ENCODE data around the gene LGSN.
A peak's percentile ranks its signal among the peaks of the same experiment; 100 is the strongest.

LGSN gene

GRCh38 chr6:63307581-63308246 lies 12.1 kb downstream of the LGSN start:
- no peak overlapping the region for H3K4me3 ChIP-seq (ENCODE audit: low read length)

GRCh38 chr6:63306420-63306819 lies 13.4 kb downstream of the LGSN start:
- Histone ChIP-seq H3K9me2 (replicated peaks; ENCODE audit: control insufficient read depth, low read length) (no peaks in the 10 kb centered on the region), H3K4me3 (ENCODE audit: low read length) (no peak overlapping the region), H3K4me2 (ENCODE audit: low read length) (no peak overlapping the region), H3K27ac (ENCODE audit: low read depth, low read length) (no peak overlapping the region), H3K27me3 (ENCODE audit: control insufficient read depth, low read length) (no peaks in the 10 kb centered on the region), H3F3A (ENCODE audit: control insufficient read depth, insufficient read depth) (no peaks in the 10 kb centered on the region), H3K9me3 (ENCODE audit: control insufficient read depth, insufficient read depth, low read length) (no peaks in the 10 kb centered on the region), H3K79me2 (ENCODE audit: control insufficient read depth, low read length) (no peaks in the 10 kb centered on the region), H3K36me3 (ENCODE audit: control insufficient read depth, low read length) (no peaks in the 10 kb centered on the region), H3K4me1 (ENCODE audit: control insufficient read depth, low read length) (no peaks in the 10 kb centered on the region), H4K20me1 (ENCODE audit: control insufficient read depth, insufficient read depth, low read depth, low read length) (no peaks in the 10 kb centered on the region)
- TF ChIP-seq EZH2phosphoT487 (IDR thresholded peaks at IDR 0.05; ENCODE audit: borderline replicate concordance, low read length) (no peak), CTCF (IDR thresholded peaks at IDR 0.05; ENCODE audit: low read depth, low read length, poor library complexity, severe bottlenecking) (no peak)

More at GRCh38 chr6:63307581-63308246, 12.1 kb downstream of the LGSN start:
- H3K9me3 ChIP-seq (ENCODE audit: control insufficient read depth, insufficient read depth, low read length), result no peaks in the 10 kb centered on the region
- H3K36me3 ChIP-seq (ENCODE audit: control insufficient read depth, low read length), result no peaks in the 10 kb centered on the region
- no peaks in the 10 kb centered on the region for H4K20me1 ChIP-seq (ENCODE audit: control insufficient read depth, insufficient read depth, low read depth, low read length)
- no peaks in the 10 kb centered on the region for H3K27me3 ChIP-seq (ENCODE audit: control insufficient read depth, low read length)
- no peaks in the 10 kb centered on the region for H3K4me1 ChIP-seq (ENCODE audit: control insufficient read depth, low read length)
- no peaks in the 10 kb centered on the region for H3K79me2 ChIP-seq (ENCODE audit: control insufficient read depth, low read length)
- TF ChIP-seq CTCF (IDR thresholded peaks at IDR 0.05; ENCODE audit: low read depth, low read length, poor library complexity, severe bottlenecking) (peak; percentile 56), EZH2phosphoT487 (IDR thresholded peaks at IDR 0.05; ENCODE audit: borderline replicate concordance, low read length) (no peak)
- no peak overlapping the region for H3K4me2 ChIP-seq (ENCODE audit: low read length)
- no peaks in the 10 kb centered on the region for H3F3A ChIP-seq (ENCODE audit: control insufficient read depth, insufficient read depth)
- H3K9me2 ChIP-seq (replicated peaks; ENCODE audit: control insufficient read depth, low read length), result no peaks in the 10 kb centered on the region
- H3K27ac ChIP-seq (ENCODE audit: low read depth, low read length), result no peak overlapping the region

- H3K27me3 ChIP-seq (ENCODE audit: control insufficient read depth, low read length), result no peaks in the 10 kb centered on the region
- no peaks in the 10 kb centered on the region for H3K79me2 ChIP-seq (ENCODE audit: control insufficient read depth, low read length)
- no peaks in the 10 kb centered on the region for H3K36me3 ChIP-seq (ENCODE audit: control insufficient read depth, low read length)
- H3K9me3 ChIP-seq (ENCODE audit: control insufficient read depth, insufficient read depth, low read length), result no peaks in the 10 kb centered on the region
- no peak overlapping the region for H3K27ac ChIP-seq (ENCODE audit: low read depth, low read length)
- no peak overlapping the region for H3K4me3 ChIP-seq (ENCODE audit: low read length)
- H3F3A ChIP-seq (ENCODE audit: control insufficient read depth, insufficient read depth), result no peaks in the 10 kb centered on the region
- H3K9me2 ChIP-seq (replicated peaks; ENCODE audit: control insufficient read depth, low read length), result no peaks in the 10 kb centered on the region
- H3K4me2 ChIP-seq (ENCODE audit: low read length), result no peak overlapping the region
- no peaks in the 10 kb centered on the region for H4K20me1 ChIP-seq (ENCODE audit: control insufficient read depth, insufficient read depth, low read depth, low read length)
- H3K4me1 ChIP-seq (ENCODE audit: control insufficient read depth, low read length), result no peaks in the 10 kb centered on the region
- TF ChIP-seq CTCF (IDR thresholded peaks at IDR 0.05; ENCODE audit: low read depth, low read length, poor library complexity, severe bottlenecking) (no peak), EZH2phosphoT487 (IDR thresholded peaks at IDR 0.05; ENCODE audit: borderline replicate concordance, low read length) (no peak)
These were observed 14.5 kb downstream of the LGSN start for GRCh38 chr6:63305277-63305676.
